ENCODE results near the gene ARFGAP2. TPM values are rescaled to one million over a fixed set of nuclear protein-coding genes. Genes with fewer than 3 reads are reported as not detected.

ARFGAP2 gene
- total RNA-seq, 1 experiment from 2014 or later = 73.5 TPM

- BruUV-seq (replicated peaks) = no TSS peak
- Histone ChIP-seq H3K4me2 (ENCODE audit: low read length) (no peak overlapping the region), H4K20me1 (ENCODE audit: insufficient read depth) (no peaks in the 10 kb centered on the region), H3K4me3 (replicated peaks in 1 of 2; ENCODE audit: low read depth in 1 of 2, low read length in 2 of 2) (no peak overlapping the region), H3K9ac (ENCODE audit: low read length) (no peak overlapping the region), H3K27ac (ENCODE audit: low read depth, low read length) (no peak overlapping the region), H3K9me2 (ENCODE audit: insufficient read depth) (no peaks in the 10 kb centered on the region), H2AFZ (ENCODE audit: low read depth, low read length, poor library complexity, severe bottlenecking) (no peak overlapping the region), H3K9me3 (ENCODE audit: control insufficient read depth in 1 of 2, insufficient read depth in 1 of 2, low read depth in 1 of 2, low read length in 2 of 2) (no peaks in the 10 kb centered on the region), H3K79me2 (ENCODE audit: insufficient read depth, low read length) (peaks cover 76% of the 10 kb centered on the region), H3K27me3 (ENCODE audit: insufficient read depth, low read length) (no peaks in the 10 kb centered on the region), H3K36me3 (ENCODE audit: control insufficient read depth in 1 of 2, insufficient read depth in 2 of 2, low read length in 2 of 2) (peaks cover 38 to 57% of the 10 kb centered on the region in 2 experiments), H3K4me1 (ENCODE audit: control insufficient read depth in 1 of 2, insufficient read depth in 2 of 2, low read length in 2 of 2) (peaks cover 4 to 11% of the 10 kb centered on the region in 2 experiments; a peak in 3 of 4 replicates)
- TF ChIP-seq CTCF (IDR thresholded peaks at IDR 0.05 in 2 of 3, conservative IDR thresholded peaks at IDR 0.05 in 1 of 3; ENCODE audit: borderline replicate concordance in 1 of 3, insufficient read depth in 1 of 3, low read depth in 2 of 3, low read length in 2 of 3) (no peak), POLR2AphosphoS5 (IDR thresholded peaks at IDR 0.05; ENCODE audit: low read depth, low read length) (no peak), FOSL1 (IDR thresholded peaks at IDR 0.05; ENCODE audit: low read depth) (no peak), RAD21 (IDR thresholded peaks at IDR 0.05; ENCODE audit: low read depth) (no peak), POLR2A (IDR thresholded peaks at IDR 0.05; ENCODE audit: borderline replicate concordance, extremely low read depth, insufficient read depth, insufficient read length) (no peak), ZFX (IDR thresholded peaks at IDR 0.05) (no peak), EZH2phosphoT487 (IDR thresholded peaks at IDR 0.05; ENCODE audit: borderline replicate concordance) (no peak), SRF (IDR thresholded peaks at IDR 0.05; ENCODE audit: low read depth) (no peak), ZNF274 (IDR thresholded peaks at IDR 0.05; ENCODE audit: low read depth, low read length) (no peak), ATF3 (IDR thresholded peaks at IDR 0.05) (no peak), ELF1 (IDR thresholded peaks at IDR 0.05; ENCODE audit: borderline replicate concordance, low read depth) (no peak), JUND (IDR thresholded peaks at IDR 0.05) (no peak), TCF7L2 (IDR thresholded peaks at IDR 0.05; ENCODE audit: borderline replicate concordance, extremely low read depth, insufficient read depth, insufficient read length) (no peak)
- ATAC-seq (no peak), DNase-seq (ENCODE audit: low read depth, low spot score) (no peak)
- RAD21 ChIA-PET (ENCODE audit: low non-redundant PET in 1 of 2, low total read pairs in 2 of 2, uncharacterized antibody in 2 of 2, unreplicated experiment in 2 of 2) = no interaction called here
- intact Hi-C loops (cut with micrococcal nuclease) = no loop called here
- POLR2A ChIA-PET = no interaction called here
- CTCF ChIA-PET = no interaction called here
Observed at GRCh38 chr11:47171061-47171838, 5.4 kb downstream of the ARFGAP2 start.
